CD14-positive monocyte (primary cell): ENCODE results near the gene ROR1. TPM values are rescaled to one million over a fixed set of nuclear protein-coding genes. Genes with fewer than 3 reads are reported as not detected.

Experiments
- DNase-seq, 3 donors: peaks; one replicate each; pipeline ENCODE4 v3.0.0-alpha.2; 2011 to 2022
- H2AFZ ChIP-seq: 2 replicates; pipeline ENCODE4 v1.6.0; 2012; ENCODE audit warnings: mild to moderate bottlenecking, low read depth, low read length, inconsistent platforms; ENCODE audit not compliant: insufficient read depth, poor library complexity, severe bottlenecking
- H3K27ac ChIP-seq, 2 donors: 1 replicate in 1 of 2; 2 replicates in 1 of 2; pipeline ENCODE4 v1.5.1; 2012 to 2013; ENCODE audit warnings: low read length in 2 of 2, control low read depth in 1 of 2, inconsistent platforms in 1 of 2, low read depth in 1 of 2, mild to moderate bottlenecking in 1 of 2
- H3K27me3 ChIP-seq, 2 donors: one replicate each; pipeline versions ENCODE4 v1.6.0 to v1.6.1; 2011 to 2013; ENCODE audit warnings: low read length in 2 of 2; ENCODE audit not compliant: control insufficient read depth in 2 of 2, insufficient read depth in 2 of 2
- H3K36me3 ChIP-seq, 2 donors: replicated peaks in 1 of 2; 1 replicate in 1 of 2; 2 replicates in 1 of 2; pipeline versions ENCODE4 v1.5.1 to v1.6.1; 2012 to 2013; ENCODE audit warnings: low read length in 2 of 2, control low read depth in 1 of 2, inconsistent platforms in 1 of 2, mild to moderate bottlenecking in 1 of 2; ENCODE audit not compliant: insufficient read depth in 2 of 2, control insufficient read depth in 1 of 2
- H3K4me1 ChIP-seq, 2 donors: 1 replicate in 1 of 2; 2 replicates in 1 of 2; pipeline versions ENCODE4 v1.5.1 to v1.6.1; 2012 to 2013; ENCODE audit warnings: low read length in 2 of 2, control low read depth in 1 of 2, inconsistent platforms in 1 of 2, mild to moderate bottlenecking in 1 of 2, moderate library complexity in 1 of 2; ENCODE audit not compliant: insufficient read depth in 2 of 2, control insufficient read depth in 1 of 2
- H3K4me2 ChIP-seq: replicated peaks from 2 replicates; pipeline ENCODE3; 2012; ENCODE audit warnings: low read length, moderate library complexity, mild to moderate bottlenecking; ENCODE audit not compliant: poor library complexity, severe bottlenecking; ENCODE audit errors: extremely low read depth
- H3K4me3 ChIP-seq, 3 experiments: fragments of 200-600 bp in 1 of 3; sonication (generic) in 1 of 3; replicated peaks in 1 of 3; 1 replicate in 2 of 3; 2 replicates in 1 of 3; pipeline ENCODE4 v1.5.1; 2011 to 2013; ENCODE audit warnings: low read length in 3 of 3, mild to moderate bottlenecking in 3 of 3, control low read depth in 2 of 3, low read depth in 2 of 3, inconsistent platforms in 1 of 3, moderate library complexity in 1 of 3
- H3K79me2 ChIP-seq: 2 replicates; pipeline ENCODE4 v1.6.0; 2012; ENCODE audit warnings: mild to moderate bottlenecking, control low read depth, inconsistent platforms, low read length, moderate library complexity; ENCODE audit not compliant: insufficient read depth
- H3K9ac ChIP-seq: 2 replicates; pipeline ENCODE4 v1.6.0; 2017; ENCODE audit warnings: low read length, mild to moderate bottlenecking; ENCODE audit not compliant: insufficient read depth, poor library complexity, severe bottlenecking
- H3K9me3 ChIP-seq, 2 donors: replicated peaks in 1 of 2; 1 replicate in 1 of 2; 2 replicates in 1 of 2; pipeline versions ENCODE4 v1.5.1 to v1.6.1; 2012 to 2013; ENCODE audit warnings: low read length in 2 of 2, control low read depth in 1 of 2; ENCODE audit not compliant: control insufficient read depth in 1 of 2, insufficient read depth in 1 of 2
- H4K20me1 ChIP-seq: 2 replicates; pipeline ENCODE4 v1.6.0; 2012; ENCODE audit warnings: mild to moderate bottlenecking, low read length, control low read depth, moderate library complexity; ENCODE audit not compliant: insufficient read depth
- H3K27ac Mint-ChIP-seq, 7 donors: one replicate each; pipeline ENCODE4 v1.8.0; 2020; ENCODE audit warnings: mild to moderate bottlenecking in 7 of 7, mixed read lengths in 7 of 7, moderate library complexity in 6 of 7, inconsistent platforms in 2 of 7
- H3K27me3 Mint-ChIP-seq, 3 donors: one replicate each; pipeline ENCODE4 v1.8.0; 2021 to 2022; ENCODE audit warnings: low read depth in 3 of 3, mild to moderate bottlenecking in 3 of 3, mixed read lengths in 3 of 3, moderate library complexity in 3 of 3, inconsistent platforms in 1 of 3
- H3K36me3 Mint-ChIP-seq, 2 donors: one replicate each; pipeline ENCODE4 v1.8.0; 2020; ENCODE audit warnings: mixed read lengths in 2 of 2, inconsistent platforms in 1 of 2, mild to moderate bottlenecking in 1 of 2
- H3K4me1 Mint-ChIP-seq: one replicate; pipeline ENCODE4 v1.8.0; 2020; ENCODE audit warnings: mild to moderate bottlenecking, mixed read lengths
- H3K4me3 Mint-ChIP-seq, 2 donors: one replicate each; pipeline ENCODE4 v1.8.0; 2020; ENCODE audit warnings: mild to moderate bottlenecking in 2 of 2, mixed read lengths in 2 of 2, moderate library complexity in 1 of 2
- H3K9me3 Mint-ChIP-seq, 7 donors: one replicate each; pipeline ENCODE4 v1.8.0; 2020 to 2022; ENCODE audit warnings: mixed read lengths in 7 of 7, mild to moderate bottlenecking in 6 of 7, moderate library complexity in 6 of 7, inconsistent platforms in 2 of 7
- CTCF ChIP-seq: fragments of 200-600 bp; IDR thresholded peaks from one replicate; pipeline ENCODE4 v1.8.0; 2022; ENCODE audit warnings: antibody characterized with exemption, mild to moderate bottlenecking
- whole genome bisulfite sequencing: methylation state at CpG from one replicate; pipeline ENCODE4 v1.1.5; 2013; ENCODE audit warnings: missing lambda C conversion rate; ENCODE audit not compliant: insufficient coverage; 5-methylcytosine and 5-hydroxymethylcytosine counted together
- intact Hi-C, 2 donors: fragments of 100-400 bp; cut with micrococcal nuclease; formaldehyde crosslinking; loops; one replicate each; pipeline versions ENCODE4 v1.15.0 to v1.15.1; 2023
- polyA plus RNA-seq, 3 donors: library from polyadenylated mRNA; depleted of rRNA in 1 of 3; unstranded in 2 of 3; stranded (reverse) in 1 of 3; fragments of 300-500 nt in 2 of 3; fragments of >200 nt in 1 of 3; fragmentation: Illumina TruSeq in 2 of 3; gene quantifications; 1 replicate in 2 of 3; 2 replicates in 1 of 3; pipeline ENCODE4 v1.2.3, GENCODE V29; 2012 to 2021

Gene ROR1
- polyA plus RNA-seq, 3 donors = not detected

DNA sequence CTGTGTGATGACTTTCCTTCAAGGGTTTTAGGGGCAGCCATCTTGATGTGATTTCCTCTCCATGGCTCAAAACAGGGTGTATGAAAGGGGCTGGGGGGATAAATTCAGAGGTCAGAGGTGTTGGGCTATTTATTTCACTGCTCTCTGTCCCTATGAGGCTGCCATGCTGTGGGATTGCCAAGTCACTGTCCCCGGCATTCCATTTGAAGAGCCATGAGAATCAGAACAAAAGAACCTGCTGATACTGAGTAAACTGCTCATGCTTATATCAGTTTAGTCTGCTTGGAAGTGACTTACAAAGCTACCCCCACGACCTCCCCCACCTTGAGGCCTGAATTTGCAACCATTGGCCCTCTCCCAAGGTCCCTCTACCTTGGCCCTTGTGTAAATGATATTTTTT, 357.3 kb downstream of the ROR1 start:
- no peaks in the 10 kb centered on the region for H3K4me1 Mint-ChIP-seq

GRCh38 chr1:64133036-64133435, 359.2 kb downstream of the ROR1 start:
- H3K27ac ChIP-seq = no peak overlapping the region
- H3K9me3 ChIP-seq = no peaks in the 10 kb centered on the region
- H3K9me3 Mint-ChIP-seq = peaks cover 0 to 2% (median 0%) of the 10 kb centered on the region in 7 donors
- intact Hi-C loops = no loop called here
- H3K9ac ChIP-seq = no peak overlapping the region
- H3K4me3 ChIP-seq = no peak overlapping the region
- H3K36me3 Mint-ChIP-seq = no peaks in the 10 kb centered on the region
- peak overlapping the region in 1 of 7 donors; percentile 0 for H3K27ac Mint-ChIP-seq
- no peaks in the 10 kb centered on the region for H3K79me2 ChIP-seq
- no peak for TF ChIP-seq CTCF
- H3K4me3 Mint-ChIP-seq = no peak overlapping the region
- H3K27me3 Mint-ChIP-seq = peaks cover 0 to 5% (median 3%) of the 10 kb centered on the region in 3 donors
- no peaks in the 10 kb centered on the region for H3K4me1 ChIP-seq
- no peaks in the 10 kb centered on the region for H3K4me1 Mint-ChIP-seq
- no peaks in the 10 kb centered on the region for H4K20me1 ChIP-seq
- DNase-seq = no peak
- H3K36me3 ChIP-seq = no peaks in the 10 kb centered on the region
- H3K4me2 ChIP-seq = no peak overlapping the region
- WGBS = 100% methylated on average over 1 of the region's 5 CpGs
- H3K27me3 ChIP-seq = no peaks in the 10 kb centered on the region
- H2AFZ ChIP-seq = no peak overlapping the region

More for the DNA sequence above, 357.3 kb downstream of the ROR1 start:
- Histone ChIP-seq H3K9ac (no peak overlapping the region), H3K4me3 (no peak overlapping the region), H3K9me3 (no peaks in the 10 kb centered on the region), H3K79me2 (no peaks in the 10 kb centered on the region), H2AFZ (no peak overlapping the region), H3K4me1 (no peaks in the 10 kb centered on the region), H3K4me2 (no peak overlapping the region), H3K27ac (no peak overlapping the region), H4K20me1 (no peaks in the 10 kb centered on the region), H3K27me3 (no peaks in the 10 kb centered on the region), H3K36me3 (no peaks in the 10 kb centered on the region)
- TF ChIP-seq CTCF = no peak
- Mint-ChIP-seq H3K27ac (no peak overlapping the region), H3K36me3 (no peaks in the 10 kb centered on the region), H3K27me3 (peaks cover 0 to 6% (median 5%) of the 10 kb centered on the region in 3 donors), H3K4me3 (no peak overlapping the region), H3K9me3 (peaks cover 0 to 2% (median 0%) of the 10 kb centered on the region in 7 donors)
- no peak for DNase-seq
- intact Hi-C loops = no loop called here
- WGBS = 100% methylated on average over 1 of the region's 2 CpGs
